Measurements from ENCODE around the gene TBCCD1. TPM values are rescaled to one million over a fixed set of nuclear protein-coding genes. Genes with fewer than 3 reads are reported as not detected.

TBCCD1 gene
- total and polyA plus RNA-seq, 2 of the 8 experiments (the other 6 are each of a cell fraction or from before 2014, with no cell fraction given): 11.3 to 13.9 TPM

DNA sequence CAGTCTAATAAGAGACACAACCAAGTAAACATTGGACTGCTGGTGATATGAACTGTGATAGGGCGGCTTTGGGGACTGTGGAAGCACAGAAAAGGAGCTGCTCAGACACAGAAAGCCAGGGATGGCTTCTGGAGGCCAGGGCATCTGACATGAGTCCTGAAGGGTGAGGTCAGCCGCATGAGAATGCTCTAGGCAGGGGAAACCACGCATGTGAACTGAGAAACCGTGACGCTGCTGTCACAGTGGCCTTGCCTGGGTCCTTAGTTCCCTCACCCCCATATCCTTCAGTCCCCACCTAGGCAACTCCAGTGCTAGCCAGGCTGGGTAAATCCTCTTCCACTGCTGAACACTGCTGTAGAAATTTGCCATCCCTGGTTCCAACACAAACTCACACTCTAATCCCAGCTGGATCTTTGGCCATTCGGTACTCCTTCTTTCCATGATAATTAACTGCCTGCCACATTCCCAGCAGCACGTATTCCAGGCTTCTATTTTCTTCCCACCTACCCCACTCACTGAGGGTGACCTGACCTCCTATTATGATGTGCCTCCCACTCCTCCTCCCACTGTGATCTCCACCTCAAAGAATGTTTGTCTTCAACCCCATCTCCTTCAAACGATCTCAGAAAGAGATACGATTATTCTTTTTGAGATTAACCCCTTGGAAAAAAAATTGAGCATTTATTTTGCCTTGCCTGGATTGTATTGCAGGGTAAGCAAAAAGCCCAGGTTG, 54.4 kb downstream of the TBCCD1 start (continued):
- no peak for TF ChIP-seq TAF1 (IDR thresholded peaks at IDR 0.05; ENCODE audit: low read depth, low read length)
